PC-9 (cell line): ENCODE measurements around the gene KDM5A.
"Not testable (repeated sequence)": the region's sequence is repeated elsewhere in the genome, so short reads cannot be mapped to it uniquely, and the experiment has no call there.

Experiments used
- EZH2 ChIP-seq: fragments of 200-600 bp; sonication (generic); IDR thresholded peaks from 2 replicates; pipeline ENCODE4 v1.8.0; 2017; ENCODE audit warnings: antibody characterized with exemption, low read depth
- TF ChIP-seq, protein P1 (sequence below): fragments of 200-600 bp; sonication (generic); conservative IDR thresholded peaks from 2 replicates; pipeline ENCODE4 v1.6.1; 2017; ENCODE audit warnings: mixed run types, antibody characterized with exemption, mild to moderate bottlenecking, moderate library complexity

DNA sequence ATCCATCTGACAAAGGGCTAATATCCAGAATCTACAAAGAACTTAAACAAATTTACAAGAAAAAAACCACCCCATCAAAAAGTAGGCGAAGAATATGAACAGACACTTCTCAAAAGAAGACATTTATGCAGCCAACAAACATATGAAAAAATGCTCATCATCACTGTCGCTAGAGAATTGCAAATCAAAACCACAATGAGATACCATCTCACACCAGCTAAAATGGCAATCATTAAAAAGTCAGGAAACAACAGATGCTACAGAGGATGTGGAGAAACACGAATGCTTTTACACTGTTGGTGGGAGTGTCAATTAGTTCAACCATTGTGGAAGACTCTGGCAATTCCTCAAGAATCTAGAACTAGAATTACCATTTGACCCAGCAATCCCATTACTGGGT is 86.4 kb downstream of the KDM5A start:
- TF ChIP-seq, protein P1, sequence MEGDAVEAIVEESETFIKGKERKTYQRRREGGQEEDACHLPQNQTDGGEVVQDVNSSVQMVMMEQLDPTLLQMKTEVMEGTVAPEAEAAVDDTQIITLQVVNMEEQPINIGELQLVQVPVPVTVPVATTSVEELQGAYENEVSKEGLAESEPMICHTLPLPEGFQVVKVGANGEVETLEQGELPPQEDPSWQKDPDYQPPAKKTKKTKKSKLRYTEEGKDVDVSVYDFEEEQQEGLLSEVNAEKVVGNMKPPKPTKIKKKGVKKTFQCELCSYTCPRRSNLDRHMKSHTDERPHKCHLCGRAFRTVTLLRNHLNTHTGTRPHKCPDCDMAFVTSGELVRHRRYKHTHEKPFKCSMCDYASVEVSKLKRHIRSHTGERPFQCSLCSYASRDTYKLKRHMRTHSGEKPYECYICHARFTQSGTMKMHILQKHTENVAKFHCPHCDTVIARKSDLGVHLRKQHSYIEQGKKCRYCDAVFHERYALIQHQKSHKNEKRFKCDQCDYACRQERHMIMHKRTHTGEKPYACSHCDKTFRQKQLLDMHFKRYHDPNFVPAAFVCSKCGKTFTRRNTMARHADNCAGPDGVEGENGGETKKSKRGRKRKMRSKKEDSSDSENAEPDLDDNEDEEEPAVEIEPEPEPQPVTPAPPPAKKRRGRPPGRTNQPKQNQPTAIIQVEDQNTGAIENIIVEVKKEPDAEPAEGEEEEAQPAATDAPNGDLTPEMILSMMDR = not testable (repeated sequence)
- TF ChIP-seq EZH2 = not testable (repeated sequence)
